Ishikawa (cell line): ENCODE measurements around the gene RAD51B.

ENCODE experiments used
- CEBPB ChIP-seq: IDR thresholded peaks from 2 replicates; pipeline ENCODE4 v1.6.1; 2012
- EP300 ChIP-seq: IDR thresholded peaks from 2 replicates; pipeline ENCODE4 v1.6.1; 2012; ENCODE audit warnings: borderline replicate concordance
- MAX ChIP-seq: IDR thresholded peaks from 2 replicates; pipeline ENCODE4 v1.6.1; 2012
- RAD21 ChIP-seq: IDR thresholded peaks from 2 replicates; pipeline ENCODE4 v1.6.1; 2012; ENCODE audit warnings: low read depth
- TAF1 ChIP-seq: IDR thresholded peaks from 2 replicates; pipeline ENCODE4 v1.6.1; 2012; ENCODE audit warnings: low read depth, mild to moderate bottlenecking
- YY1 ChIP-seq: IDR thresholded peaks from 2 replicates; pipeline ENCODE4 v1.6.1; 2012; ENCODE audit warnings: low read depth
- TF ChIP-seq, protein P1 (sequence below): IDR thresholded peaks from 2 replicates; pipeline ENCODE4 v1.6.1; 2012; ENCODE audit warnings: low read depth, mild to moderate bottlenecking

- TF ChIP-seq CEBPB (no peak), TAF1 (no peak), MAX (no peak), RAD21 (no peak), EP300 (no peak), YY1 (no peak)
- TF ChIP-seq, protein P1, sequence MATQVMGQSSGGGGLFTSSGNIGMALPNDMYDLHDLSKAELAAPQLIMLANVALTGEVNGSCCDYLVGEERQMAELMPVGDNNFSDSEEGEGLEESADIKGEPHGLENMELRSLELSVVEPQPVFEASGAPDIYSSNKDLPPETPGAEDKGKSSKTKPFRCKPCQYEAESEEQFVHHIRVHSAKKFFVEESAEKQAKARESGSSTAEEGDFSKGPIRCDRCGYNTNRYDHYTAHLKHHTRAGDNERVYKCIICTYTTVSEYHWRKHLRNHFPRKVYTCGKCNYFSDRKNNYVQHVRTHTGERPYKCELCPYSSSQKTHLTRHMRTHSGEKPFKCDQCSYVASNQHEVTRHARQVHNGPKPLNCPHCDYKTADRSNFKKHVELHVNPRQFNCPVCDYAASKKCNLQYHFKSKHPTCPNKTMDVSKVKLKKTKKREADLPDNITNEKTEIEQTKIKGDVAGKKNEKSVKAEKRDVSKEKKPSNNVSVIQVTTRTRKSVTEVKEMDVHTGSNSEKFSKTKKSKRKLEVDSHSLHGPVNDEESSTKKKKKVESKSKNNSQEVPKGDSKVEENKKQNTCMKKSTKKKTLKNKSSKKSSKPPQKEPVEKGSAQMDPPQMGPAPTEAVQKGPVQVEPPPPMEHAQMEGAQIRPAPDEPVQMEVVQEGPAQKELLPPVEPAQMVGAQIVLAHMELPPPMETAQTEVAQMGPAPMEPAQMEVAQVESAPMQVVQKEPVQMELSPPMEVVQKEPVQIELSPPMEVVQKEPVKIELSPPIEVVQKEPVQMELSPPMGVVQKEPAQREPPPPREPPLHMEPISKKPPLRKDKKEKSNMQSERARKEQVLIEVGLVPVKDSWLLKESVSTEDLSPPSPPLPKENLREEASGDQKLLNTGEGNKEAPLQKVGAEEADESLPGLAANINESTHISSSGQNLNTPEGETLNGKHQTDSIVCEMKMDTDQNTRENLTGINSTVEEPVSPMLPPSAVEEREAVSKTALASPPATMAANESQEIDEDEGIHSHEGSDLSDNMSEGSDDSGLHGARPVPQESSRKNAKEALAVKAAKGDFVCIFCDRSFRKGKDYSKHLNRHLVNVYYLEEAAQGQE: no peak
Measured at GRCh38 chr14:68243450-68244010, 424.0 kb downstream of the RAD51B start.
